ENCODE results near the gene PARD3B. TPM values are rescaled to one million over a fixed set of nuclear protein-coding genes. Genes with fewer than 3 reads are reported as not detected.

Gene PARD3B
- total and polyA plus RNA-seq, 2 of the 8 experiments (the other 6 are each of a cell fraction or from before 2014, with no cell fraction given): 1.2 to 5.7 TPM

- H3K4me3 ChIP-seq (ENCODE audit: extremely low read depth in 1 of 4, insufficient read depth in 2 of 4, low read depth in 3 of 4, low read length in 4 of 4): no peak overlapping the region
- no peak overlapping the region for H3K4me2 ChIP-seq (ENCODE audit: insufficient read depth in 1 of 2, low read depth in 2 of 2, low read length in 2 of 2)
- H3K4me1 ChIP-seq (replicated peaks in 1 of 4; ENCODE audit: control insufficient read depth in 3 of 4, insufficient read depth in 4 of 4, low read length in 3 of 4): no peaks in the 10 kb centered on the region
- POLR2A ChIA-PET (ENCODE audit: partially characterized antibody): no interaction called here
- no peak overlapping the region for H2AK5ac ChIP-seq (ENCODE audit: low read depth, low read length)
- H3K4ac ChIP-seq (replicated peaks; ENCODE audit: insufficient read length, low read depth, low read length): no peak overlapping the region
- H2BK5ac ChIP-seq (ENCODE audit: low read depth, low read length): no peak overlapping the region
- H4K20me1 ChIP-seq (replicated peaks in 1 of 2; ENCODE audit: control insufficient read depth in 1 of 2, insufficient read depth in 2 of 2, low read length in 2 of 2): no peaks in the 10 kb centered on the region
- H4K8ac ChIP-seq (ENCODE audit: extremely low read depth, insufficient read depth, low read length): no peak overlapping the region
- H2BK20ac ChIP-seq (ENCODE audit: low read length): no peak overlapping the region
- peaks cover under 1% of the 10 kb centered on the region; the same call in 1 of the 2 replicates for H3K23me2 ChIP-seq (ENCODE audit: low read depth, low read length)
- TF ChIP-seq CHD1 (IDR thresholded peaks at IDR 0.05; ENCODE audit: low read depth, low read length) (no peak), HDAC2 (IDR thresholded peaks at IDR 0.05; ENCODE audit: borderline replicate concordance in 1 of 2, low read depth in 2 of 2, low read length in 2 of 2) (no peak), SIX5 (IDR thresholded peaks at IDR 0.05; ENCODE audit: low read depth, low read length) (no peak)
- no peak overlapping the region for H4K91ac ChIP-seq (replicated peaks; ENCODE audit: insufficient read length, low read length)
- H2BK15ac ChIP-seq (ENCODE audit: low read length): no peak overlapping the region
- H4K5ac ChIP-seq (ENCODE audit: insufficient read length, low read depth, low read length): no peak overlapping the region
- no peaks in the 10 kb centered on the region for H3K36me3 ChIP-seq (ENCODE audit: control insufficient read depth in 2 of 4, insufficient read depth in 4 of 4, low read length in 3 of 4)
- H3K56ac ChIP-seq (replicated peaks; ENCODE audit: insufficient read length, low read depth, low read length): no peak overlapping the region
- DNase-seq (ENCODE audit: low read depth in 1 of 2, low spot score in 2 of 2) (no peak), FAIRE-seq (no peak)
- no peak overlapping the region for H3K23ac ChIP-seq (ENCODE audit: insufficient read length)
- H3K79me2 ChIP-seq (ENCODE audit: control insufficient read depth in 1 of 2, insufficient read depth in 2 of 2, low read length in 2 of 2): no peaks in the 10 kb centered on the region
- CTCF ChIA-PET (ENCODE audit: partially characterized antibody): interaction anchor here (0.6 to 1.5 kb wide), 2 partner anchors 9 to 16 kb away, joined by 3 to 5 read pairs; no protein-coding TSS in a partner anchor
- no peak overlapping the region for H3K27ac ChIP-seq (ENCODE audit: low read depth, low read length)
- H2BK12ac ChIP-seq (ENCODE audit: low read depth, low read length): no peak overlapping the region
- H3K9ac ChIP-seq (replicated peaks in 1 of 4; ENCODE audit: extremely low read depth in 1 of 4, low read depth in 3 of 4, low read length in 3 of 4): no peak overlapping the region
- no peaks in the 10 kb centered on the region for H3K27me3 ChIP-seq (replicated peaks in 1 of 4; ENCODE audit: control insufficient read depth in 3 of 4, extremely low read depth in 1 of 4, insufficient read depth in 3 of 4, low read length in 3 of 4)
- WGBS, 2 experiments (ENCODE audit: extremely low coverage in 1 of 2, insufficient coverage in 1 of 2, insufficient read length in 1 of 2, insufficient replicate concordance in 2 of 2, low coverage in 1 of 2, low lambda C conversion rate in 2 of 2, missing lambda C conversion rate in 1 of 2): 95% methylated on average over 1 of the region's 1 CpG; no CpG with 5 or more reads in 1 of the 2 experiments
- no peak overlapping the region for H3K14ac ChIP-seq (ENCODE audit: insufficient read length)
- H2AFZ ChIP-seq (ENCODE audit: low read length): no peak overlapping the region
- no peak overlapping the region for H3K18ac ChIP-seq (ENCODE audit: extremely low read depth, low read length)
- H3K79me1 ChIP-seq (ENCODE audit: low read depth, low read length): no peaks in the 10 kb centered on the region
- H2BK120ac ChIP-seq (replicated peaks; ENCODE audit: low read depth, low read length): no peak overlapping the region
- 0 out of 4 replicates have a peak, but pooled peaks cover 0 to 2% of the 10 kb centered on the region in 2 experiments for H3K9me3 ChIP-seq (ENCODE audit: insufficient read depth in 2 of 2, low read depth in 1 of 2, low read length in 1 of 2)
These were observed 352.3 kb downstream of the PARD3B start for GRCh38 chr2:204897561-204897960.

All from H1 (cell line).